ENCODE data around the gene ANAPC16.

Gene ANAPC16

DNA sequence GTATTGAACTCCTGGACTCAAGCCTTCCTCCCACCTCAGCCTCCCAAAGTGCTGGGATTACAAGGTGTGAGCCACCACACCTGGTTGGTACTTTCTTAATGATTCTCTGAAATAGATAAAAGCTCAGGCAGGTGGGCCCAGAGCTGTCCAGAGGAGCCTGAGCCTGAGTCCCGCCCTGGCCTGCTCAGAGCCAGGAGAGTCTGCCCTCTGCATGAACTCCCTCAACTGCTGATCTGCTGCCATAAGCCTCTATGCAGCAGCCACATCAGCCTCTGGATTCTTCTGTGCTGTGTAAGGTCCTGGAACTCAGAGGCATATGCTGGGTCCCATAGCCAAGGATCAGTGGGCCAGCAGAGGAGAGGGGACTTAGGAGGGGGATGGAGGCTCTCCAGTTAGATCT, 34.9 kb downstream of the ANAPC16 start:
- Histone ChIP-seq H3K9ac (ENCODE audit: low read length) (no peak overlapping the region), H3K36me3 (ENCODE audit: low read length) (no peaks in the 10 kb centered on the region), H3K27me3 (ENCODE audit: low read length) (no peaks in the 10 kb centered on the region), H3K79me2 (ENCODE audit: insufficient read depth, low read length) (no peaks in the 10 kb centered on the region), H3K27ac (ENCODE audit: low read depth, low read length) (no peak overlapping the region), H3F3A (ENCODE audit: insufficient read depth) (peaks cover 22% of the 10 kb centered on the region), H3K4me2 (ENCODE audit: low read depth, low read length, poor library complexity, severe bottlenecking) (no peak overlapping the region), H2AFZ (ENCODE audit: low read depth, low read length, severe bottlenecking) (no peak overlapping the region), H3K9me2 (replicated peaks; ENCODE audit: insufficient read depth, low read length) (no peaks in the 10 kb centered on the region), H3K9me3 (ENCODE audit: insufficient read depth, low read length) (no peaks in the 10 kb centered on the region), H3K4me3 (ENCODE audit: insufficient read depth, low read length, poor library complexity, severe bottlenecking) (no peak overlapping the region), H4K20me1 (ENCODE audit: low read depth, low read length) (no peaks in the 10 kb centered on the region)
- no peak for TF ChIP-seq EZH2phosphoT487 (conservative IDR thresholded peaks at IDR 0.05; ENCODE audit: low read length)
- TF ChIP-seq, protein P1, sequence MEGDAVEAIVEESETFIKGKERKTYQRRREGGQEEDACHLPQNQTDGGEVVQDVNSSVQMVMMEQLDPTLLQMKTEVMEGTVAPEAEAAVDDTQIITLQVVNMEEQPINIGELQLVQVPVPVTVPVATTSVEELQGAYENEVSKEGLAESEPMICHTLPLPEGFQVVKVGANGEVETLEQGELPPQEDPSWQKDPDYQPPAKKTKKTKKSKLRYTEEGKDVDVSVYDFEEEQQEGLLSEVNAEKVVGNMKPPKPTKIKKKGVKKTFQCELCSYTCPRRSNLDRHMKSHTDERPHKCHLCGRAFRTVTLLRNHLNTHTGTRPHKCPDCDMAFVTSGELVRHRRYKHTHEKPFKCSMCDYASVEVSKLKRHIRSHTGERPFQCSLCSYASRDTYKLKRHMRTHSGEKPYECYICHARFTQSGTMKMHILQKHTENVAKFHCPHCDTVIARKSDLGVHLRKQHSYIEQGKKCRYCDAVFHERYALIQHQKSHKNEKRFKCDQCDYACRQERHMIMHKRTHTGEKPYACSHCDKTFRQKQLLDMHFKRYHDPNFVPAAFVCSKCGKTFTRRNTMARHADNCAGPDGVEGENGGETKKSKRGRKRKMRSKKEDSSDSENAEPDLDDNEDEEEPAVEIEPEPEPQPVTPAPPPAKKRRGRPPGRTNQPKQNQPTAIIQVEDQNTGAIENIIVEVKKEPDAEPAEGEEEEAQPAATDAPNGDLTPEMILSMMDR (IDR thresholded peaks at IDR 0.05; ENCODE audit: insufficient read depth, low read length, poor library complexity, severe bottlenecking), result no peak

DNA sequence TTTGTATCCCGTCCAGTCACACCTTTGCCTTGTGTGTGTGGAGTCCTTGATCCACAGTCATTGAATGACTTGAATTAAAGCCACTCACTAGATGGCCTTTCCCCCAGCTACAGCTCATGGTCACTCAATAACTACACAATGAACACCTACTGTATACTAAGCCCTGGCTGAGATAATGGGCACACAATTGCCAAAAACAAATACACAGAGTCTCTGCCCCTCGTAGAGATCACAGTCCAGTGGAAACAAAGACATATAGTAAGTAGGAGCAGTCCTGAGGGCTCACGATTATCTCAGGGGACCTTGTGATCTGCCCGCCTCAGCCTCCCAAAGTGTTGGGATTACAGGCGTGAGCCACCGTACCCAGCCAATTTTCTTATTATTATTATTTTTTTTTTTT, 35.8 kb downstream of the ANAPC16 start:
- H4K20me1 ChIP-seq (ENCODE audit: low read depth, low read length), result no peaks in the 10 kb centered on the region

DNA sequence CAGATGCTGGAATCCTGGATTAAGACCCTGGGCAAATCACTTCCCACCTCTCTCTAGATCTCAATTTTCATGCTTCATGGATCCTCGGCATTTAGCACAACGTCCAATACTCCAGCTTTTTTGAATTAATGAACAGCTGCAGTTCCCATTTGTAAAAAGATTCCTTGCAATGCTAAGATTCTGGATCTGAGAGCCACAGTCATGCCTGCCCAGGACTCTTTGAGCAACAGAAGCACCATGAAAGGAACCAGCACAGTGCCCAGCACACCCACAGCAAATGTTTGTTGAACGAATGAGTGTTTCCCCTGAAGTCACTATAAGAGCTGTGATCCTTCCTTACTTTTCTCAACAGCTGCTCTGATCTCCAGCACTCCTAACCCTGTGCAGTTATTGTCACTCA, 37.2 kb downstream of the ANAPC16 start:
- no peak for TF ChIP-seq EZH2phosphoT487 (conservative IDR thresholded peaks at IDR 0.05; ENCODE audit: low read length)
- TF ChIP-seq, protein P1 (IDR thresholded peaks at IDR 0.05; ENCODE audit: insufficient read depth, low read length, poor library complexity, severe bottlenecking), result no peak
- H3K27ac ChIP-seq (ENCODE audit: low read depth, low read length), result no peak overlapping the region

More for the DNA sequence above, 35.8 kb downstream of the ANAPC16 start:
- Histone ChIP-seq H3K9me2 (replicated peaks; ENCODE audit: insufficient read depth, low read length) (no peaks in the 10 kb centered on the region), H3K79me2 (ENCODE audit: insufficient read depth, low read length) (no peaks in the 10 kb centered on the region), H3K36me3 (ENCODE audit: low read length) (no peaks in the 10 kb centered on the region), H3K27ac (ENCODE audit: low read depth, low read length) (no peak overlapping the region), H2AFZ (ENCODE audit: low read depth, low read length, severe bottlenecking) (no peak overlapping the region), H3K27me3 (ENCODE audit: low read length) (no peaks in the 10 kb centered on the region), H3K9ac (ENCODE audit: low read length) (no peak overlapping the region), H3K9me3 (ENCODE audit: insufficient read depth, low read length) (no peaks in the 10 kb centered on the region), H3K4me2 (ENCODE audit: low read depth, low read length, poor library complexity, severe bottlenecking) (no peak overlapping the region), H3F3A (ENCODE audit: insufficient read depth) (peaks cover 22% of the 10 kb centered on the region), H3K4me3 (ENCODE audit: insufficient read depth, low read length, poor library complexity, severe bottlenecking) (no peak overlapping the region)
- no peak for TF ChIP-seq EZH2phosphoT487 (conservative IDR thresholded peaks at IDR 0.05; ENCODE audit: low read length)
- TF ChIP-seq, protein P1 (IDR thresholded peaks at IDR 0.05; ENCODE audit: insufficient read depth, low read length, poor library complexity, severe bottlenecking), result no peak

More for the DNA sequence above, 37.2 kb downstream of the ANAPC16 start:
- H4K20me1 ChIP-seq (ENCODE audit: low read depth, low read length), result no peaks in the 10 kb centered on the region
- H3K79me2 ChIP-seq (ENCODE audit: insufficient read depth, low read length), result no peaks in the 10 kb centered on the region
- no peaks in the 10 kb centered on the region for H3K36me3 ChIP-seq (ENCODE audit: low read length)
- peaks cover 19% of the 10 kb centered on the region for H3F3A ChIP-seq (ENCODE audit: insufficient read depth)
- no peaks in the 10 kb centered on the region for H3K27me3 ChIP-seq (ENCODE audit: low read length)
- H3K9me3 ChIP-seq (ENCODE audit: insufficient read depth, low read length), result no peaks in the 10 kb centered on the region
- no peak overlapping the region for H2AFZ ChIP-seq (ENCODE audit: low read depth, low read length, severe bottlenecking)
- H3K4me2 ChIP-seq (ENCODE audit: low read depth, low read length, poor library complexity, severe bottlenecking), result no peak overlapping the region
- H3K4me3 ChIP-seq (ENCODE audit: insufficient read depth, low read length, poor library complexity, severe bottlenecking), result no peak overlapping the region
- no peak overlapping the region for H3K9ac ChIP-seq (ENCODE audit: low read length)
- H3K9me2 ChIP-seq (replicated peaks; ENCODE audit: insufficient read depth, low read length), result no peaks in the 10 kb centered on the region

Measured in SU-DHL-6 (cell line).